Colon (tissue), 2 donors: ENCODE data around the gene BRD1.

Experiments
- FAIRE-seq: peaks from 2 replicates; lab custom pipeline; 2012; peaks lifted over from hg19 to GRCh38; lab: Jason Lieb, UNC
- donor health status: control.
- donor health status: control.

Gene BRD1

GRCh38 chr22:49727191-49727880, 100.3 kb downstream of the BRD1 start:
- no peak for FAIRE-seq

- no peak for FAIRE-seq
Measured at GRCh38 chr22:49726701-49727101, 101.0 kb downstream of the BRD1 start.

GRCh38 chr22:49726022-49726681, 101.5 kb downstream of the BRD1 start:
- no peak for FAIRE-seq

DNA sequence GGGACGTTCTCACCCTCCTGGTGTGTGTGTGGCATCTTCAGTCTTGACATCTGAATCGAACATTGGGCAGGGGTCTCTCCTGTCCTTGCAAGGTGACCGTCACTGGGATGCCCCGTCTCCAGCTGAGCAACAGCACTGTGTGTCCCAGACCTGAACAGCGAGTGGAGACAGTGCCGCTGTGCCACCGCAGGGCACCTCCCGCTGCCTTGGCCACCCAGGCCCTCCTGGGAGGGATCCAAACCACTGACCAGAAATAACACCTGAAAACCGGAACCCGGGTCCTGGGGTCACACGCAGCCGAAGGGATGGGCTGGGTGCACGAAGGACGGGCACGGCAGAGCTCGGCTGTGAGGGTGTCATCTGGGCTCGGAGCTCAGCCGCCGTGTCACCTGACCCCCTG, 102.2 kb downstream of the BRD1 start:
- FAIRE-seq = no peak

GRCh38 chr22:49724893-49725489, 102.7 kb downstream of the BRD1 start:
- FAIRE-seq = no peak

DNA sequence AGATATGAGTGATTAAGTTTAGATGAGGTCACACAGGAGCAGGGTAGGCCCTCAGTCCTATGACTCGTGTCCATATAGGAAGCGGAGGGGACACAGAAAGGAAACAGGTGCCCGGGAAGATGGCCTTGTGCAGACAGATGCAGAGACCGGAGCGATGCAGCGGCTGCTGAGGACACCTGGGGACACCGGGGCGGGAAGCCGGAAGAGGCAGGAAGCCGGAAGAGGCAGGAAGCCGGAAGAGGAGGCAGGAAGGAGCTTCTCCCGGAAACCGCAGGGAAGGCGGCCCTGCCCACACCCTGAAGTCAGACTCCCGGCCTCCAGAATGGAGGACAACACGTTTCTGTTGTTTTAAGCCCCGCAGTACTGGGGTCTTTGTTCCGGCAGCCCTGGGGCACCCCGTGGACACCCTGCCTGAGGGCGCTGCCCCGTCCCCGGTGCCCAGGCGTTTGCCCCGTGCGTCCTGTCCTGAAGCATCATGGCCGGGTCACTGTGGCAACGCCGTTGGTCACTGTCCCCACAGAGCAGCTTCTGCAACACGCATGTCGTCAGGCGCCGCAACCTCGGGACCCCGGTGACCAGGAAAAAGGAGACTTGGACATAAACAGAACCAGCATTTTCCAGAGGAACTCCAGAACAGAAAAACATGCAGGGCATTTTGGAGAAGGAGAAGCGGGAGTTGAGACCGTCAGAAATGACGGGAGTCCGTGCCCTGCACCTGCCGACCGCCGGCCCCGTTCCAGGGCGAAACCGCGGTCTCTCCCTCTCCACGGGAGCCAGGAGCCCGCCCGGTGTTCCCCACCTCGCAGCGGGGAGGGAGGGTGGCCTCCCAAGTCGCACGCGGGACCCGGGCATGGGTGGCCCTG, 103.4 kb downstream of the BRD1 start:
- FAIRE-seq = no peak

GRCh38 chr22:49723478-49724029, 104.1 kb downstream of the BRD1 start:
- no peak for FAIRE-seq
